Duodenal mucosa (tissue), 2 donors: ENCODE data around the gene CYP46A1.

Experiments
- H3K27ac ChIP-seq: one replicate; pipeline ENCODE4 v1.7.0; 2013; ENCODE audit warnings: low read depth, low read length
- H3K27me3 ChIP-seq, 2 donors: one replicate each; pipeline ENCODE4 v1.7.0; 2013; ENCODE audit warnings: low read length in 2 of 2, control low read depth in 1 of 2; ENCODE audit not compliant: insufficient read depth in 2 of 2, control insufficient read depth in 1 of 2
- H3K36me3 ChIP-seq, 2 donors: one replicate each; pipeline ENCODE4 v1.7.0; 2013; ENCODE audit warnings: low read length in 2 of 2, control low read depth in 1 of 2; ENCODE audit not compliant: insufficient read depth in 2 of 2, control insufficient read depth in 1 of 2
- H3K4me1 ChIP-seq, 2 donors: one replicate each; pipeline ENCODE4 v1.7.0; 2013; ENCODE audit warnings: low read length in 2 of 2, control low read depth in 1 of 2; ENCODE audit not compliant: insufficient read depth in 2 of 2, control insufficient read depth in 1 of 2
- H3K4me3 ChIP-seq, 2 donors: one replicate each; pipeline ENCODE4 v1.7.0; 2013; ENCODE audit warnings: low read length in 2 of 2, low read depth in 1 of 2
- H3K9ac ChIP-seq, 2 donors: one replicate each; pipeline ENCODE4 v1.7.0; 2013; ENCODE audit warnings: low read length in 2 of 2, low read depth in 1 of 2
- H3K9me3 ChIP-seq, 2 donors: one replicate each; pipeline ENCODE4 v1.7.0; 2013; ENCODE audit warnings: low read length in 2 of 2, control low read depth in 1 of 2; ENCODE audit not compliant: control insufficient read depth in 1 of 2

Gene CYP46A1

DNA sequence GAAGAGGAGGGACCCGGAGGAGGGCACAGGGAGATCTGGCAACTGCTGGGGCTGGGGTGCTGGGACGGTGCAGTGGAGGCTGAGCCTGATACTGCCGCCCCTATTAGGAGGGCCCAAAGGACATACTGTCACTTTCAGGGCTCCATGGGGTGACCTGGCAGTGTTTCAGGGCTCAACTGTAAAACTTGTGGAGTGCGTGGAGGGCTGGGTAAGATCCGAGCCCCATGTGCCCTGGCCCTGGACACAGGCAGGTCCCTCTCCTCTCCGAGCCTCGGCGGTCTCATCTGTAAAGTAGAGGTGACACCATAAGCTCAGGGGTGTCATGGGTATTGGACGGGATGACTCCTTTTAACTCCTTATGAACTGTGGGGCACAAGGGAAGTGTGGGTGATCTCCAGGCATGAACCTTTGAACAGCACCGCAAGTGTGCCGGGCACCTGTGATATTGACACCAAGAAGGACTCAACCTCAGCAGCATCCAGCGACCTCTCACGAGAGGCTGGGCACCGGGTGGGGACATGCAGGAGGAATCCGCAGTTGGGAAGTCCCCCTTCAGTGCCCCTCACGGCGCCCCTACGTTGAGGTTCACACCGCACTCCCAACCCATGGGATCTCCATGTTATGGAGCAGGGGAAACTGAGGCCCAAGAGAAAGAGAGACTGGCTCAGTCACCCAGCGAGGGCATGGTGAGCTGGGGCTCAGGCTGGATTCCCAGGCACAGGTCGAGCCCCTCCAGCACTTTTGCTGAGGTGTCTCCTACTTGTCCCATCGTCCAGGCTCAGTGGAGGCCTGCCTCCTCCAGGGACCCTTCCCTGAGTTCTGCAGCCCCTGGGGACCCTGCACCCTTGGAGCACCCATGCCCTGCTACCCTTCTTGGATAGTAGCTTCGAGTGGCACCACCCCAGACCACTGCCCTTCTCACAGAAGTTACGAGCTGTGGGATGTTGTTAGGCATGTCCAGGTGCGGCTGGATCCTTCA, 58.7 kb downstream of the CYP46A1 start:
- no peak overlapping the region for H3K27ac ChIP-seq
- H3K27me3 ChIP-seq: peaks cover 0 to 20% of the 10 kb centered on the region in 2 donors
- peaks cover 6 to 9% of the 10 kb centered on the region in 2 donors for H3K4me1 ChIP-seq
- H3K9me3 ChIP-seq: no peaks in the 10 kb centered on the region
- no peaks in the 10 kb centered on the region for H3K36me3 ChIP-seq
- no peak overlapping the region for H3K4me3 ChIP-seq
- no peak overlapping the region for H3K9ac ChIP-seq

DNA sequence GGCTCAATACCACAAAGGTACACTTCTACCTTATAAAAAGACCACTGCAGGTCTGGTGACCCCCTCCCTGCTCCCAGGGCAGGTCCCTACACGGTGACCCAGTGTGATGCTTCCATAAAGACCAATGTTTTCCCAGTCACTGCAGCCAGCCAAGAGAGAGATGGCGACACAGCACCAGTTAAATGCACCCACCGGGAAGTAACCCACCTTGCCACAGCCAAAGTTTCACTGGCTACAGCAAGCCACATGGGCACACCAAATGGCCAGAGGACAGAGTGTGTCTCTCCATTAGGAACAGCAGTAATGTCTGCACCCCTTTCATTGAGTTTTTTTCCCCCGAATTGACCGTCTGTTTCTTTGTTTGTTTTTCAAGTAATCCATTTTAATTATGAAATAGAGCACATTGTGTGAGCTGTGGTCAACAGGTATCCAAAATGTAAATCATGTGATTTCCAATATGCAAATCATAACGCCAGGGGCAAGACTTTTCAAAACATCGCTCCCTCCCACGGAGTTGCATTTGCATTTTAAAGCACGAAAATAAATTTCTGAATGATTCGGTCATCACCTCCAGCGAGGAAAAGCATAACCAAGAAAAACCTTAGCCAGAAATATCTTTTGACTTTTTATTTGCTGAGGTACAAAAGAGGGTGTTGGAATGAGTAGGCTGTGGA, 60.2 kb downstream of the CYP46A1 start:
- peaks cover 0 to 15% of the 10 kb centered on the region in 2 donors for H3K27me3 ChIP-seq
- peaks cover 6 to 9% of the 10 kb centered on the region in 2 donors for H3K4me1 ChIP-seq
- H3K36me3 ChIP-seq: no peaks in the 10 kb centered on the region
- no peak overlapping the region for H3K9ac ChIP-seq
- no peak overlapping the region for H3K27ac ChIP-seq
- H3K9me3 ChIP-seq: no peaks in the 10 kb centered on the region
- H3K4me3 ChIP-seq: no peak overlapping the region

DNA sequence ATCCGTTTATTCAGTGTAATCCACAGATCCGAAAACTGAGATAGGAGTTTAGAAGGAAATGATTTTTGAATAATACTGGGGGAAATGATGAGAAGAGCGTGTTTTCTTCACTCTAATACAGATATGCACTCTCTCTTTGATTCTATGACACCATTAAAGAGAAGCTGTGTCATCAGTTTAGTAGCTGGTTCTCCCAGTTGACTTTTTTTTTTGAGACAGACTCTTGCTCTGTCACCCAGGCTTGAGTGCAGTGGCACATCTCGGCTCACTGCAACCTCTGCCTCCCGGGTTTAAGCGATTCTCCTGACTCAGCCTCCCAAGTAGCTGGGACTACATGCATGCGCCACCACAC, 60.8 kb downstream of the CYP46A1 start:
- Histone ChIP-seq H3K9ac (no peak overlapping the region), H3K4me3 (no peak overlapping the region), H3K4me1 (peaks cover 6 to 9% of the 10 kb centered on the region in 2 donors), H3K27ac (no peak overlapping the region), H3K9me3 (no peaks in the 10 kb centered on the region), H3K36me3 (no peaks in the 10 kb centered on the region), H3K27me3 (peaks cover 0 to 13% of the 10 kb centered on the region in 2 donors)

DNA sequence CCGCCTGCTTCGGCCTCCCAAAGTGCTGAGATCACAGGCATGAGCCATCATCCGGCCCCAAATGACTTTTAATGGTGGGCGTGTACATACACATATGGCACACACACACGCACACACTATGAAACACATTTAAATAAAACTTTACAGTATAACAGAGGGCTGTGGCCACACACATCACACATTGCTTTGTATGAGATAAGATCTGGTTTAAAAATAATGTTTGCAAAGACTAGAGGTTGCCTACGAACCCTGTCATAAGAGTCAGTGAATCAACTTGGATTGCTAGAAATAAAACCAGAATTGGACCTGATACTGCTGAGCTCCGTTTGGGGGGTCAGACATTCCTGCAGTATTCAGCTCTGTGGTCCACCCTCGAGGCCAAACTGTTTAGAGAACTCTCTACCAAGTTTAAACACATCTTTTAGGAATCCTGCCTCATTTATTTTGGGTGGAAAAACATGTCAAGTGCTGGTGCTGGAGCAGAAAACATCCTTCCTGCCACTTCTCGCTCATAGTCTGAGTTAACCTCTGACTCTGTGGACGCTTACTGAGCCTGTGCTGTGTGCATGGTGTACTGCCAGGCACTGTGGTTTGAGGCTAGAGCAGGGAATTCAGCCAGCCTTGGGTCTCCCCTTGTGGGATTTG, 61.3 kb downstream of the CYP46A1 start:
- Histone ChIP-seq H3K36me3 (no peaks in the 10 kb centered on the region), H3K27ac (peak overlapping the region; percentile 30), H3K4me3 (no peak overlapping the region), H3K9me3 (no peaks in the 10 kb centered on the region), H3K9ac (no peak overlapping the region), H3K27me3 (peaks cover 1 to 17% of the 10 kb centered on the region in 2 donors), H3K4me1 (peaks cover 6 to 9% of the 10 kb centered on the region in 2 donors)

DNA sequence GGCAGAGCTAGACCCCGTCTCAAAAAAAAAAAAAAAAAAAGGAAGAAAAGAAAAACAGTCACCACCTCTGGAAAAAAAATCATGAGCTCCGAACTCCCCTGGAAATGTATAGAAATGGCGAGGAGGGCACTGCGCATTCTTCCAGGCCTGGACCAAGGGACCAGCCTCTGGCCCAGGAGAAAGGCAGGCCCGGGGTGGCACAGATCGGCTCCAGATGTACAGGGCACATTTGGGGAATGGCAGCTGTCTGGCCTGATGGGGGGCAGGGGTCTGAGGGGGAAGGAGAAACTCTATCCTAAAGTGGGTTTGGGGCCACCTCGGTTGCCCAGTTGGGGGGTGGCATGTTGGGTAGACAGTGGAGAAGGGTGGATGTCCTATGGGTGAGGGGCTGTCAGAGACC, 63.1 kb downstream of the CYP46A1 start:
- Histone ChIP-seq H3K27ac (no peak overlapping the region), H3K4me3 (no peak overlapping the region), H3K27me3 (peaks cover 19 to 20% of the 10 kb centered on the region in 2 donors), H3K9ac (no peak overlapping the region), H3K4me1 (peaks cover 6 to 12% of the 10 kb centered on the region in 2 donors), H3K36me3 (no peaks in the 10 kb centered on the region), H3K9me3 (no peaks in the 10 kb centered on the region)

DNA sequence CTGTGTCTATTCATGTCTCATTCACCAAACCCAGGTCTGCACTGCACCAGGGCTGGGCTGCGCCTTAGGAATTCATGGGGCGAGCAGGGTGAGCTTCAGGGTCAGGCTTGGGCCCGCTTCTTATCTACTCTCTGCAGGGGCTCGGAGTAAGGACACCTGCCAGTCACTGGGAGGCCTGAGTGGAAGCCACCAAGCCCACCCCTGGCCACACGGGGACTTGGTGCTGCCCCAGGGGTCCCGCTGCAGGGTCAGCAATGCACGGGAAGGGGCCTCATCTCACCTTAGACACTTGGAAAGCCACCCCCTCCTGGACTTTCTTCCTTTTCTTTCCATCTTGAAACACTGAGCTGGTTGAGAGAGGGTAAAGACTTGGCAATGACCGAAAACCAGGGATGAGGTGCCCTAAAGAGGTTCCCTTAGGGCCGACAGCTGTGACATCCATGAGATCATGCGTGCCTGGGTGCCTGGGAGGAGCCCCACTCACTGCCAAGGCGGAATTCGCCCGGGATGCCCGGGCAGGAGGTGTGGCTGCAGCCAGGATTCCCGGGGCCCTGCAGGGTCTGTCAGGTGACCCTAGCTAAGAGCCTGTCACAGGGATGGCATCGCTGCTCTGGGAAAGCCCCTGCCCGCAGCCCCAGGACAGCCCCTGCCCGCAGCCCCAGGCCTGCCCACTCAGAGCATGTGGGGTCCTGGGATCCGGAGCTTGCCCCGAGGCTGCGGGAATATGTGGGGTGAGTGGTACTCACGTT, 63.7 kb downstream of the CYP46A1 start:
- peaks cover 9 to 17% of the 10 kb centered on the region in 2 donors for H3K4me1 ChIP-seq
- H3K27ac ChIP-seq: no peak overlapping the region

DNA sequence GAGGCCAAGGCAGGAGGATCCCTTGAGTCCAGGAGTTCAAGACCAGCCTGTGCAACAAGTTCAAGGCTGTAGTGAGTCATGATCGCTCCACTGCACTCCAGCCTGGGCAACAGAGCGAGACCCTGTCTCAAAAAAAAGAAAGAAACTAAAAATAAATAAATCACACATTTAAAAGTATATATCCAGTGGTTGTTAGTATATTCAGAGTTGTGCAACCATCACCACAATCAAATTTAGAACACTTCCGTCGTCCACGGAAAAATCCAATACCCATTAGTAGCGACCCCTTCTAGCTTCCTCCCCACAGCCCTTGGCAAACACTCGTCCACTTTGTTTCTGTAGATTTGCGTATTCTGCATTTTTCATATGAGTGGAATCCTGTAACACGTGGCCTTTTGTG, 64.4 kb downstream of the CYP46A1 start:
- H3K4me1 ChIP-seq: peaks cover 9 to 22% of the 10 kb centered on the region in 2 donors
- no peaks in the 10 kb centered on the region for H3K36me3 ChIP-seq
- no peak overlapping the region for H3K9ac ChIP-seq
- no peak overlapping the region for H3K4me3 ChIP-seq
- H3K27me3 ChIP-seq: peaks cover 20 to 31% of the 10 kb centered on the region in 2 donors
- no peaks in the 10 kb centered on the region for H3K9me3 ChIP-seq
- no peak overlapping the region for H3K27ac ChIP-seq

More for the DNA sequence above, 63.7 kb downstream of the CYP46A1 start:
- Histone ChIP-seq H3K27me3 (peaks cover 20 to 25% of the 10 kb centered on the region in 2 donors), H3K4me3 (no peak overlapping the region), H3K9me3 (no peaks in the 10 kb centered on the region), H3K9ac (no peak overlapping the region), H3K36me3 (no peaks in the 10 kb centered on the region)

DNA sequence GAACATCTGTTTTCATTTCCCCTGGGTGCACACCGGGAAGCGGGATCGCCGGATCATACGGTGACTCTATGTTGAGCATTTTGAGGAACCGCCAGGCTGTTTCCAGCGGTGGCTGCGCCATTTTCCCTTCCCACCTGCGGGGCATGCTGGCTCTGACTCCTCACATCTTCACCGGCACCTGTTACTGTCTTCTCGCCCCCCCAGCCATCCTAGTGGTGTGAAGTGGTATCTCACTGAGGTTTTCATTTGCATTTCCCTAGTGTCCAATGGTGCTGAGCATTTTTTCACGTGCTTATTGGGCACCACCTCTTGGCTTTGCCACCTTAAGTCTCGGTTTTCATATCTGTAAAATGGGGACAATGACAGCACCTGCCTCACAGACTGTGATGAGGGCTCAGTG, 65.0 kb downstream of the CYP46A1 start:
- peaks cover 9 to 22% of the 10 kb centered on the region in 2 donors for H3K4me1 ChIP-seq
- H3K36me3 ChIP-seq: no peaks in the 10 kb centered on the region
- H3K9ac ChIP-seq: no peak overlapping the region
- H3K4me3 ChIP-seq: no peak overlapping the region
- H3K27me3 ChIP-seq: peaks cover 20 to 32% of the 10 kb centered on the region in 2 donors
- no peak overlapping the region for H3K27ac ChIP-seq
- H3K9me3 ChIP-seq: no peaks in the 10 kb centered on the region

DNA sequence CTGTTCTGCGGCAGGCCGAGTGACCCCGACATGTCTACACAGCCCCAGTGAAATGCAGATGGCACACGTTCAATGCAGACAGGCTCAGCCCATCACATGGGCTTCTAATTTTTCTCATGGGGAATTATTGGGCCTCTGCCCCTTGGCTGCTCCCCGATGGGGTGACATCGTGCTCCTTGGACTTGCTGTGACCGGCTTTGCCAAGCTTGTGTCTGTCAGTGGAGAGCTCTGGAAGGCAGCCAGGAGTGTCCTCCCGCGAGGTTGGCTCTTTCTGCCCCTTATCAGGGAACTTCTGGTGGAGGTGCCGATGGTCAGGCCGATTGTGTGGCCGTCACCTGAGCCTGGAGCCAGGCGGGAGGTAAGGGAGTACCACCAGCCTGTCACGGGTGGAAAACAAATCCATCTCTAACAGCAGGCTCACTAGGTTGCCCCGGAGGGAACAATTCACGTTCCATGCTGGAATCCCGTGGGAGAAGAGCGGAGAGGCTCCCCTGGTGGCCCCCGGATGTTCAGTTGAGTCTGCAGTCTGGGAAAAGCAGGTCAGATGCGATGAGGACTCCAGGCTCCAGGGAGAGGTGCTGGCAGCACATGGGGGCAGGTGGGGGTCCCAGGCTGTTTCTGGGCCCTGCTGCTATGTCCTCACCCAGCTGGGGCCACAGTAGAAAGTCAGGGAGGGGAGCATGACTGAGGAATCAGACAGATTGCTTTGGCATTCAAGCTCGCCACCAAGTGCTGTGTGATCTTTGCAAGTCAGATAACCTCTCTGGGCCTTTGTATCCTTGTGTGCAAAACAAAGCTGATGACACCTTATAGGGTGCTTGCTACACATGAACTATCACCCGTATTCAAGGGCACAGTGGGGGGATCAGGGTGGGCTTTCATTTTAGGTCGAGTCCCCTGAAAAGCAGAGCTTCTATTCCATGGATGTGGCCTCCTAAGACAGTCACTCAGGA, 65.9 kb downstream of the CYP46A1 start:
- Histone ChIP-seq H3K4me3 (no peak overlapping the region), H3K4me1 (peaks cover 9 to 27% of the 10 kb centered on the region in 2 donors), H3K27me3 (peaks cover 20 to 38% of the 10 kb centered on the region in 2 donors), H3K9me3 (no peaks in the 10 kb centered on the region), H3K36me3 (no peaks in the 10 kb centered on the region), H3K27ac (no peak overlapping the region), H3K9ac (no peak overlapping the region)
